Mesenchymal stem cell (in vitro differentiated cells and primary cell): ENCODE results near the gene RPAP2.
A peak's percentile ranks its signal among the peaks of the same experiment; 100 is the strongest.
"Not testable (repeated sequence)": the region's sequence is repeated elsewhere in the genome, so short reads cannot be mapped to it uniquely, and the experiment has no call there.

ENCODE experiments used
- DNase-seq: peaks from one replicate; pipeline ENCODE4 v3.0.0-alpha.2; 2013
- H2AFZ ChIP-seq: one replicate; pipeline ENCODE4 v1.6.1; 2013; ENCODE audit warnings: low read depth, mild to moderate bottlenecking, control low read depth, inconsistent platforms, low read length, moderate library complexity
- H2AK5ac ChIP-seq: 2 replicates; pipeline ENCODE4 v1.6.1; 2013; ENCODE audit warnings: low read length, moderate library complexity, mild to moderate bottlenecking, inconsistent platforms; ENCODE audit not compliant: severe bottlenecking
- H2BK120ac ChIP-seq: one replicate; pipeline ENCODE4 v1.6.1; 2013; ENCODE audit warnings: low read depth, mild to moderate bottlenecking, inconsistent platforms, low read length, moderate library complexity
- H2BK12ac ChIP-seq, 2 experiments: one replicate each; pipeline ENCODE4 v1.6.1; 2013; ENCODE audit warnings: inconsistent platforms in 2 of 2, low read length in 2 of 2, mild to moderate bottlenecking in 2 of 2, moderate library complexity in 2 of 2, control low read depth in 1 of 2
- H2BK15ac ChIP-seq: one replicate; pipeline ENCODE4 v1.6.1; 2013; ENCODE audit warnings: mild to moderate bottlenecking, low read depth, inconsistent platforms; ENCODE audit not compliant: poor library complexity, severe bottlenecking
- H2BK5ac ChIP-seq: 2 replicates; pipeline ENCODE4 v1.6.1; 2013; ENCODE audit warnings: low read depth, mild to moderate bottlenecking, low read length, control low read depth, inconsistent platforms; ENCODE audit not compliant: poor library complexity, severe bottlenecking
- H3K14ac ChIP-seq, 2 experiments: one replicate each; pipeline ENCODE4 v1.6.1; 2013; ENCODE audit warnings: inconsistent platforms in 2 of 2, low read length in 2 of 2, control low read depth in 1 of 2, mild to moderate bottlenecking in 1 of 2, moderate library complexity in 1 of 2
- H3K18ac ChIP-seq, 2 experiments: one replicate each; pipeline ENCODE4 v1.6.1; 2013; ENCODE audit warnings: inconsistent platforms in 2 of 2, low read length in 2 of 2, control low read depth in 1 of 2, low read depth in 1 of 2, mild to moderate bottlenecking in 1 of 2
- H3K23ac ChIP-seq, 2 experiments: one replicate each; pipeline ENCODE4 v1.6.1; 2013; ENCODE audit warnings: inconsistent platforms in 2 of 2, low read length in 2 of 2, mild to moderate bottlenecking in 2 of 2, moderate library complexity in 2 of 2, control low read depth in 1 of 2
- H3K27ac ChIP-seq: 2 replicates; pipeline ENCODE4 v1.5.1; 2013; ENCODE audit warnings: mild to moderate bottlenecking, moderate library complexity, low read length, control low read depth, inconsistent platforms; ENCODE audit not compliant: poor library complexity, severe bottlenecking
- H3K27me3 ChIP-seq, 2 experiments: 2 replicates each; pipeline versions ENCODE4 v1.6.1 to v1.7.0; 2013; ENCODE audit warnings: low read length in 2 of 2, mild to moderate bottlenecking in 2 of 2, moderate library complexity in 2 of 2, control low read depth in 1 of 2, inconsistent platforms in 1 of 2; ENCODE audit not compliant: control insufficient read depth in 1 of 2, insufficient read depth in 1 of 2
- H3K36me3 ChIP-seq, 2 experiments: 2 replicates each; pipeline versions ENCODE4 v1.6.1 to v1.7.0; 2013; ENCODE audit warnings: low read length in 2 of 2, control low read depth in 1 of 2, inconsistent platforms in 1 of 2, low read depth in 1 of 2, mild to moderate bottlenecking in 1 of 2; ENCODE audit not compliant: insufficient read depth in 2 of 2, control insufficient read depth in 1 of 2
- H3K4ac ChIP-seq, 2 experiments: one replicate each; pipeline ENCODE4 v1.6.1; 2013; ENCODE audit warnings: inconsistent platforms in 2 of 2, low read length in 2 of 2, mild to moderate bottlenecking in 2 of 2, moderate library complexity in 2 of 2, control low read depth in 1 of 2, low read depth in 1 of 2
- H3K4me1 ChIP-seq: 2 replicates; pipeline ENCODE4 v1.6.1; 2013; ENCODE audit warnings: low read depth, low read length, control low read depth; ENCODE audit not compliant: control insufficient read depth, insufficient read depth
- H3K4me2 ChIP-seq: 2 replicates; pipeline ENCODE4 v1.6.1; 2013; ENCODE audit warnings: low read length, mild to moderate bottlenecking, inconsistent platforms; ENCODE audit not compliant: poor library complexity, severe bottlenecking
- H3K4me3 ChIP-seq, 2 experiments: 2 replicates each; pipeline versions ENCODE4 v1.5.1 to v1.7.0; 2013; ENCODE audit warnings: low read length in 2 of 2, mild to moderate bottlenecking in 2 of 2, control low read depth in 1 of 2, low read depth in 1 of 2; ENCODE audit not compliant: insufficient read depth in 1 of 2
- H3K79me1 ChIP-seq: replicated peaks from 2 replicates; pipeline ENCODE4 v1.6.1; 2013; ENCODE audit warnings: mild to moderate bottlenecking, control low read depth, low read length, inconsistent platforms; ENCODE audit not compliant: poor library complexity, severe bottlenecking
- H3K9ac ChIP-seq: 2 replicates; pipeline ENCODE4 v1.7.0; 2013; ENCODE audit warnings: mild to moderate bottlenecking, low read length, moderate library complexity
- H3K9me3 ChIP-seq: 2 replicates; pipeline ENCODE4 v1.7.0; 2013; ENCODE audit warnings: mild to moderate bottlenecking, low read length; ENCODE audit not compliant: control insufficient read depth
- H4K8ac ChIP-seq: one replicate; pipeline ENCODE4 v1.6.1; 2013; ENCODE audit warnings: inconsistent platforms, mild to moderate bottlenecking, low read length, moderate library complexity
- H4K91ac ChIP-seq: one replicate; pipeline ENCODE4 v1.6.1; 2013; ENCODE audit warnings: mild to moderate bottlenecking, low read length, inconsistent platforms
- WGBS: methylation state at CpG from one replicate; pipeline ENCODE4 v1.1.7; 2013; ENCODE audit warnings: mixed read lengths; 5-methylcytosine and 5-hydroxymethylcytosine counted together

The RPAP2 gene

GRCh38 chr1:92380867-92381266, 82.0 kb downstream of the RPAP2 start:
- H3K4me3 ChIP-seq = no peak overlapping the region
- no peak overlapping the region for H2BK15ac ChIP-seq
- no peaks in the 10 kb centered on the region for H3K27me3 ChIP-seq
- DNase-seq = peak; percentile 3
- no peak overlapping the region for H2BK5ac ChIP-seq
- H3K4ac ChIP-seq = no peak overlapping the region
- no peak overlapping the region for H4K8ac ChIP-seq
- H3K27ac ChIP-seq = no peak overlapping the region
- 66% methylated on average over 2 of the region's 2 CpGs for WGBS
- no peak overlapping the region for H2BK120ac ChIP-seq
- no peak overlapping the region for H3K4me2 ChIP-seq
- no peak overlapping the region for H2BK12ac ChIP-seq
- no peak overlapping the region for H3K14ac ChIP-seq
- H3K9me3 ChIP-seq = no peaks in the 10 kb centered on the region
- H2AFZ ChIP-seq = no peak overlapping the region
- H3K4me1 ChIP-seq = no peaks in the 10 kb centered on the region
- H3K9ac ChIP-seq = no peak overlapping the region
- no peak overlapping the region for H3K23ac ChIP-seq
- peaks cover 4% of the 10 kb centered on the region for H3K79me1 ChIP-seq
- no peak overlapping the region for H3K18ac ChIP-seq
- H4K91ac ChIP-seq = no peak overlapping the region
- H3K36me3 ChIP-seq = peaks cover 2 to 16% of the 10 kb centered on the region in 2 experiments
- H2AK5ac ChIP-seq = no peak overlapping the region

- H3K23ac ChIP-seq, H3K4ac ChIP-seq, H3K27ac ChIP-seq, H3K9ac ChIP-seq, H4K91ac ChIP-seq, DNase-seq, H3K4me1 ChIP-seq, H3K4me2 ChIP-seq, H3K27me3 ChIP-seq, H3K36me3 ChIP-seq, H3K18ac ChIP-seq, H2AK5ac ChIP-seq, H2BK120ac ChIP-seq, H3K4me3 ChIP-seq, H2BK5ac ChIP-seq, H2BK12ac ChIP-seq, H2BK15ac ChIP-seq, H2AFZ ChIP-seq, H4K8ac ChIP-seq, H3K79me1 ChIP-seq, H3K14ac ChIP-seq: not testable (repeated sequence)
- peaks cover 10% of the 10 kb centered on the region for H3K9me3 ChIP-seq
- 100% methylated on average over 2 of the region's 4 CpGs for WGBS
Observed at GRCh38 chr1:92393966-92394365, 95.1 kb downstream of the RPAP2 start.

DNA sequence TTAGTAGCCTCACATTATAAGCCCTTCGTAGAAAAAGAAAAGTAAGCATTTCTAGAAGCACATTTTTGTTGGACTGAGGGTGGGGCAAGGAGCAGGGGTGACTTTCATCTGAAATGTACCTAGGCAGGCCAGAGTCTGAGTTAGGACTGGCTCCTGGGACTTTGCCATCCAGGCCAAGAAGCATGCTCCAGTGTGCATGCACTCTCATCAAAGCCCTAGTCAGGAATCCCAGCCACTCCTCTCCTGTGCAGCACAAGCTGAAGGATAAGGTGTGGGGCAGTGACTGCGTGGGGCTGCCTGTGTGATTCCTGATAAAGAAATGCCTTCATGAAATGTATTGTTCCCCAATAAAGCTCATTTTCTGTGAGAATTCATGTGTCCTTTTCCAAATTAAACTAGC, 99.7 kb downstream of the RPAP2 start:
- no peaks in the 10 kb centered on the region for H3K27me3 ChIP-seq
- H2AK5ac ChIP-seq = no peak overlapping the region
- no peaks in the 10 kb centered on the region for H3K36me3 ChIP-seq
- H3K4me2 ChIP-seq = no peak overlapping the region
- no peak overlapping the region for H3K4ac ChIP-seq
- 100% methylated on average over 1 of the region's 2 CpGs for WGBS
- no peak overlapping the region for H2BK12ac ChIP-seq
- H3K9me3 ChIP-seq = peaks cover 26% of the 10 kb centered on the region
- no peak overlapping the region for H4K8ac ChIP-seq
- H3K27ac ChIP-seq = no peak overlapping the region
- no peak overlapping the region for H2BK120ac ChIP-seq
- H3K79me1 ChIP-seq = no peaks in the 10 kb centered on the region
- no peak overlapping the region for H3K18ac ChIP-seq
- no peak overlapping the region for H2BK5ac ChIP-seq
- no peak overlapping the region for H4K91ac ChIP-seq
- no peak overlapping the region for H3K4me3 ChIP-seq
- H2BK15ac ChIP-seq = no peak overlapping the region
- H3K14ac ChIP-seq = no peak overlapping the region
- no peaks in the 10 kb centered on the region for H3K4me1 ChIP-seq
- H3K9ac ChIP-seq = no peak overlapping the region
- no peak overlapping the region for H3K23ac ChIP-seq
- no peak overlapping the region for H2AFZ ChIP-seq
- DNase-seq = no peak

DNA sequence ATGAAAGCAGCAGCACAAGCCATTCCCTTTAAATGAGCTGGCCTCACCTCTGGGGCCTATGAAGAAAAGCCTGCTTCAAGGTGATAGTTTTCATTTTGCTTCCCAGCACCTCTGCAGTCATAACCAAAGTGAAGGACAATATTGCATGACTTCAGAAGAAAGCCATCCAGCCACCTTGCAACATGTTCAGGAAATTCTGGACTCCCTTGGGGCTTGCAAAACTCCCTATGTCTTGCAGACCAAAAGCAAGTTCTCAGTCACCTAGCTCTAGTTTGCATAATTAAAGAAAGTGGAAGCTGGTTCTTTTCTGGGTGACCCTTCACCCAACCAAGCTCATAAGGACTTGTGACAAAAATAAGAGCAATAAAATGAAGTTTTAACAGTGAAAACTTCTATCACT, 100.2 kb downstream of the RPAP2 start:
- H3K4me3 ChIP-seq = no peak overlapping the region
- no peak overlapping the region for H3K9ac ChIP-seq
- H2AFZ ChIP-seq = no peak overlapping the region
- H2BK15ac ChIP-seq = no peak overlapping the region
- H4K8ac ChIP-seq = no peak overlapping the region
- H2BK120ac ChIP-seq = no peak overlapping the region
- H2BK12ac ChIP-seq = no peak overlapping the region
- H2AK5ac ChIP-seq = no peak overlapping the region
- H3K9me3 ChIP-seq = peaks cover 30% of the 10 kb centered on the region
- H2BK5ac ChIP-seq = no peak overlapping the region
- no peaks in the 10 kb centered on the region for H3K36me3 ChIP-seq
- no peak overlapping the region for H4K91ac ChIP-seq
- H3K27ac ChIP-seq = no peak overlapping the region
- H3K23ac ChIP-seq = no peak overlapping the region
- no peak for DNase-seq
- no peaks in the 10 kb centered on the region for H3K79me1 ChIP-seq
- H3K4me1 ChIP-seq = no peaks in the 10 kb centered on the region
- no peak overlapping the region for H3K14ac ChIP-seq
- no peaks in the 10 kb centered on the region for H3K27me3 ChIP-seq
- H3K18ac ChIP-seq = no peak overlapping the region
- H3K4ac ChIP-seq = no peak overlapping the region
- no peak overlapping the region for H3K4me2 ChIP-seq
